RWPE2 (cell line): ENCODE results near the gene PTEN.

ENCODE experiments used
- ATAC-seq: fragments of 200-7000 bp; cut with Tn5 transposase; 3 replicates; pipeline ENCODE4 v1.9.1; 2021; ENCODE audit warnings: low read depth
- DNase-seq: peaks from one replicate; pipeline ENCODE4 v3.0.0-alpha.2; 2020; ENCODE audit warnings: low spot score
- H3K27ac ChIP-seq: fragments of 450-650 bp; 2 replicates; pipeline ENCODE4 v1.5.1; 2017; ENCODE audit warnings: mild to moderate bottlenecking; ENCODE audit not compliant: poor library complexity, severe bottlenecking
- H3K27me3 ChIP-seq: fragments of 250-450 bp; sonication (Bioruptor Pico); 2 replicates; pipeline ENCODE4 v1.5.1; 2021; ENCODE audit warnings: mild to moderate bottlenecking, moderate library complexity; ENCODE audit not compliant: insufficient read depth, poor library complexity, severe bottlenecking
- H3K36me3 ChIP-seq: fragments of 250-450 bp; sonication (Bioruptor Pico); 2 replicates; pipeline ENCODE4 v1.5.1; 2020; ENCODE audit warnings: low read depth, mild to moderate bottlenecking, moderate library complexity
- H3K4me1 ChIP-seq: fragments of 250-450 bp; sonication (Bioruptor Pico); 2 replicates; pipeline ENCODE4 v1.5.1; 2021; ENCODE audit warnings: mild to moderate bottlenecking, moderate library complexity; ENCODE audit not compliant: insufficient read depth, poor library complexity, severe bottlenecking
- H3K4me3 ChIP-seq: fragments of 250-450 bp; sonication (Bioruptor Pico); 2 replicates; pipeline ENCODE4 v1.5.1; 2021; ENCODE audit warnings: mild to moderate bottlenecking, moderate library complexity; ENCODE audit not compliant: severe bottlenecking
- H3K9me3 ChIP-seq: fragments of 250-450 bp; sonication (Bioruptor Pico); 2 replicates; pipeline ENCODE4 v1.5.1; 2021; ENCODE audit warnings: mild to moderate bottlenecking, moderate library complexity; ENCODE audit not compliant: severe bottlenecking
- CTCF ChIP-seq: fragments of 450-650 bp; IDR thresholded peaks from one replicate; pipeline ENCODE4 v1.5.1; 2017; ENCODE audit warnings: mild to moderate bottlenecking, moderate library complexity; ENCODE audit not compliant: poor library complexity, severe bottlenecking

The PTEN gene

DNA sequence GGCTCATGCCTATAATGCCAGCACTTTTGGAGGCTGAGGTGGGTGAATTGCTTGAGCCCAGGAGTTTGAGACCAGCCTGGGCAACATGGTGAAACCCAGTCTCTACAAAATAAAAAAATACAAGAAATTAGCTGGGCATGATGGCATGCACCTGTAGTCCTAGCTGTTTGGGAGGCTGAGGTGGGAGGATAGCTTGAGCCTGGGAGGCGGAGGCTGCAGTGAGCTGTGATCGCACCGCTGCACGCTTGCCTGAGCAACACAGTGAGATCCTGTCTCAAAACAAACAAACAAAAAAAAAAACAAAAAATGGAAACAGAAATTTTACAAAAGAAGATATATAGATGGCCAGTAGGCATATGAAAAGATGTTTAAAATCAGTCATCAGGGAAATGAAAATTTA lies 57.1 kb downstream of the PTEN start:
- H3K4me3 ChIP-seq = no peak overlapping the region
- H3K27ac ChIP-seq = no peak overlapping the region
- no peak for TF ChIP-seq CTCF
- peaks cover 15% of the 10 kb centered on the region for H3K36me3 ChIP-seq
- H3K27me3 ChIP-seq = no peaks in the 10 kb centered on the region
- ATAC-seq (no peak), DNase-seq (no peak)
- peaks cover 25% of the 10 kb centered on the region for H3K4me1 ChIP-seq
- H3K9me3 ChIP-seq = no peaks in the 10 kb centered on the region

DNA sequence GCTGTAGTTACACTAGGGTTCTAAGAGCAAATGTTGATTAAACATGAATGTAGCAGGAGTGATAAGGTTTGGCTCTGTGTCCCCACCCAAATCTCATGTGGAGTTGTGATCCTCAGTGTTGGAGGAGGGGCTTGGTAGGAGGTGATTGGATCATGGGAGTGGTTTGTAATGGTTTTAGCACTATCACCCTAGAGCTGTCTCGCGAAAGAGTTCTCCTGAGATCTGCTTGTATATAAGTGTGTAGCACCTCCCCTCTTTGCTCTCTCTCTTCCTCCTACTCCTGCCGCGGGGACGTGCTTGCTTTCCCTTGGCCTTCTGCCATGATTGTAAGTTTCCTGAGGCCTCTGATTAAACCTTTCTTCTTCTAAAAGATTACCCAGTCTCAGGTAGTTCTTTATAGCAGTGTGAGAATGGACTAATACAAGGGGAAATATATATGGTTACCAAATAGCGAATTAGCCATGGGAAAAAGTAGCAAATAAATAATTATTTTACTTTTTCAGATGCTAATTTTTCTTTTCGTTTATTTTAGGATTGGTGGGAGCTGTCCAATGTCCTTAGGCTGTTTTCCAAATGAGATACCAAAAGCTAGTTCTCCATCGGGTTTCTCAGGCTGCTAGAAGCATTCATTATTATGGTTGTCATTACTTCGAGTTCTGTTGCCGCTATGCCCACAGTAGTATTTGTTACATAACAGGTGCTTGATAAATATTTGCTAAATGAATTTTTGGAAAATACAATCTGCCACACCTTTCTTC lies 58.7 kb downstream of the PTEN start:
- Histone ChIP-seq H3K36me3 (peaks cover 22% of the 10 kb centered on the region), H3K27ac (no peak overlapping the region), H3K9me3 (no peaks in the 10 kb centered on the region), H3K4me1 (peaks cover 19% of the 10 kb centered on the region), H3K27me3 (no peaks in the 10 kb centered on the region), H3K4me3 (no peak overlapping the region)
- DNase-seq = no peak
- TF ChIP-seq CTCF = no peak
- no peak for ATAC-seq

- no peak for TF ChIP-seq CTCF
- H3K4me3 ChIP-seq = no peak overlapping the region
- ATAC-seq = no peak
- no peak overlapping the region for H3K27ac ChIP-seq
- H3K27me3 ChIP-seq = no peaks in the 10 kb centered on the region
- no peaks in the 10 kb centered on the region for H3K9me3 ChIP-seq
- H3K4me1 ChIP-seq = peaks cover 18% of the 10 kb centered on the region
- peaks cover 22% of the 10 kb centered on the region for H3K36me3 ChIP-seq
- DNase-seq = no peak
Observed at GRCh38 chr10:87923233-87923632, 59.8 kb downstream of the PTEN start.

DNA sequence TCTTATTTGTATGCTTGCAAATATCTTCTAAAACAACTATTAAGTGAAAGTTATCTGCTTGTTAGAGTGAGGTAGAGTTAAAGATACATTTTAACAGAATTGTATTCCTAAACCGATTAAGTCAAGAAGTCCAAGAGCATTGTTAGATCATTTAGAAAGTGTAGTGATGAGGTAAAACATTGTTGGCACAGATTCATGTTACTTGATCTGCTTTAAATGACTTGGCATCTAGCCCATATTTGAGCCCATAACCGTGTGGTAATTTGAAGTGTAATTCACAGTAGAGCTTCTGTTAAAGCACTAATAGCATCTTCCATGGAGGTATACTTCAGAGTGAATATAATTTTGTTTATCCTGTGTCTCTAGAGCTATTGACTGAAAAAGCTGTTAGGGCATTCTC lies 62.1 kb downstream of the PTEN start:
- H3K9me3 ChIP-seq = no peaks in the 10 kb centered on the region
- DNase-seq = no peak
- 0 out of 3 replicates have a peak, but pooled peaks have one; percentile 12 for ATAC-seq
- no peak overlapping the region for H3K4me3 ChIP-seq
- TF ChIP-seq CTCF = no peak
- no peak overlapping the region for H3K27ac ChIP-seq
- H3K36me3 ChIP-seq = peaks cover 13% of the 10 kb centered on the region
- peaks cover 25% of the 10 kb centered on the region for H3K4me1 ChIP-seq
- H3K27me3 ChIP-seq = no peaks in the 10 kb centered on the region

DNA sequence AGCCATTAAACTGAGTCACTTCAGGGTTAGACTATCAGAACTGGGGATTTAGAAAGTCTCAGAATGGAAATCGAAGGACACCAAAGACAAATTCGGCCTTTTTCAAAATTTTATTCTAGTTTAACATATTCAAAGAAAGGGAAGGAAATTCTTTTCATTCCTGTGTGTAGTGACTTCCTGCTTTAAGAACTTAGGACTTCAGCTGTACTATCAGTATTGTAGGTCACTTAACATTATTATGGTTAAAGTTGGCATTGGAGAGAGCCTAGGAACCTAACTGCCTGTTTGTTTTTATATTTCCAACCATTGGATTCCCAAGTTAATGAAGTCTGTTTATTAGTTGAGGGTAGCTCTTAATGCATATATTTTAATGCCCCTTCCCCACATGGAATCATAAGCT lies 63.7 kb downstream of the PTEN start:
- peaks cover 41% of the 10 kb centered on the region for H3K4me1 ChIP-seq
- H3K4me3 ChIP-seq = no peak overlapping the region
- ATAC-seq = no peak
- no peak for TF ChIP-seq CTCF
- H3K9me3 ChIP-seq = no peaks in the 10 kb centered on the region
- DNase-seq = no peak
- peak overlapping the region; percentile 33 for H3K27ac ChIP-seq
- no peaks in the 10 kb centered on the region for H3K27me3 ChIP-seq
- H3K36me3 ChIP-seq = peaks cover 28% of the 10 kb centered on the region
